ENCODE measurements around the gene FAM216B. TPM values are rescaled to one million over a fixed set of nuclear protein-coding genes. Genes with fewer than 3 reads are reported as not detected.
"Not testable (repeated sequence)": the region's sequence is repeated elsewhere in the genome, so short reads cannot be mapped to it uniquely, and the experiment has no call there.

The FAM216B gene
- total RNA-seq, 1 donor from 2014 or later, result 0.99 TPM

DNA sequence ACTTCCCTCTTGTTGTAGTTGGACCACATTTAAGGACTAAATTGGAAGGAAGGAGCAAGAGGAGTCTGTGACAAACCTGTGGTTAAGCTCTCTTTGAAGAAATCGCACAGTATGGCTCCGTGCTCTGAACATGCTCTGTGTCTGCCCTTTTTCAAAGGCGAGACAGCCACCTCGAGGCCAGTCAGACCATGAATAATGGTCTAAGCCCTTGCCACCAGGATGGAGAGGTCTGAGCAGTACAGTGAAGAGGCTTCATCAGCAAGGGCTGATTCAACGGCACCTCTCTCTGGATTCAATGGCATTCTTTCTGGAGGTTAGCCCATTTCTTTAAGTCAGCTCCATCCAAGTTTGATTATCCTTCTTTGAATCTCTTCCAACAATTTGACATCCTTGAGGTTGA is 30.9 kb downstream of the FAM216B start:
- TF ChIP-seq, protein P1, sequence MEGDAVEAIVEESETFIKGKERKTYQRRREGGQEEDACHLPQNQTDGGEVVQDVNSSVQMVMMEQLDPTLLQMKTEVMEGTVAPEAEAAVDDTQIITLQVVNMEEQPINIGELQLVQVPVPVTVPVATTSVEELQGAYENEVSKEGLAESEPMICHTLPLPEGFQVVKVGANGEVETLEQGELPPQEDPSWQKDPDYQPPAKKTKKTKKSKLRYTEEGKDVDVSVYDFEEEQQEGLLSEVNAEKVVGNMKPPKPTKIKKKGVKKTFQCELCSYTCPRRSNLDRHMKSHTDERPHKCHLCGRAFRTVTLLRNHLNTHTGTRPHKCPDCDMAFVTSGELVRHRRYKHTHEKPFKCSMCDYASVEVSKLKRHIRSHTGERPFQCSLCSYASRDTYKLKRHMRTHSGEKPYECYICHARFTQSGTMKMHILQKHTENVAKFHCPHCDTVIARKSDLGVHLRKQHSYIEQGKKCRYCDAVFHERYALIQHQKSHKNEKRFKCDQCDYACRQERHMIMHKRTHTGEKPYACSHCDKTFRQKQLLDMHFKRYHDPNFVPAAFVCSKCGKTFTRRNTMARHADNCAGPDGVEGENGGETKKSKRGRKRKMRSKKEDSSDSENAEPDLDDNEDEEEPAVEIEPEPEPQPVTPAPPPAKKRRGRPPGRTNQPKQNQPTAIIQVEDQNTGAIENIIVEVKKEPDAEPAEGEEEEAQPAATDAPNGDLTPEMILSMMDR (IDR thresholded peaks at IDR 0.05; ENCODE audit: borderline replicate concordance), result peak; percentile 25
- no peak overlapping the region for H3K4me3 ChIP-seq
- H3K4me1 ChIP-seq, result peaks cover 6% of the 10 kb centered on the region
- H3K27ac ChIP-seq (replicated peaks), result no peak overlapping the region
- H3K9me3 ChIP-seq (replicated peaks), result no peaks in the 10 kb centered on the region
- H3K36me3 ChIP-seq, result no peaks in the 10 kb centered on the region
- H3K27me3 ChIP-seq (ENCODE audit: low read depth), result no peaks in the 10 kb centered on the region
- no peak for DNase-seq
- intact Hi-C loops (cut with micrococcal nuclease), result no loop called here

DNA sequence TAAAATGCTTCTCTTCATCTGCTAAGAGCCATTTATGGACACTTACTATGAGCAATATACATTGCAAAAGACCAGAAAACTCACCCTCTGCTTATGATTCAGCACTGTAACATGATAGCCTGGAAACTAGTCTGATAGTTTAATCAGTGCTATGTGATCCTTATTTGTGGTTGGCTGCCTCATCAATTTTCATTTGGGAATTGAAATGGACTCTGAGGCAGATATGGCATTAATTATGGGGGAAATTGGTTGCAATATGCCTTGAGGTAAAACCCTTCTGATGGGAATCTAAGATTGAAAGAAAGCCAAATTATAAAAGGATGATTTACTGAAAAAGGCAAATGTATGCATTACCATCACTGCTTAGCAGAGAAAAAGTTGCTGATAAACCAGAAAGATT is 33.5 kb downstream of the FAM216B start:
- intact Hi-C loops (cut with micrococcal nuclease), result no loop called here
- TF ChIP-seq, protein P1 (IDR thresholded peaks at IDR 0.05; ENCODE audit: borderline replicate concordance), result no peak
- H3K9me3 ChIP-seq (replicated peaks), result no peaks in the 10 kb centered on the region
- no peak overlapping the region for H3K27ac ChIP-seq (replicated peaks)
- H3K4me3 ChIP-seq, result no peak overlapping the region
- peaks cover 4% of the 10 kb centered on the region for H3K4me1 ChIP-seq
- H3K27me3 ChIP-seq (ENCODE audit: low read depth), result no peaks in the 10 kb centered on the region
- no peaks in the 10 kb centered on the region for H3K36me3 ChIP-seq
- no peak for DNase-seq

DNA sequence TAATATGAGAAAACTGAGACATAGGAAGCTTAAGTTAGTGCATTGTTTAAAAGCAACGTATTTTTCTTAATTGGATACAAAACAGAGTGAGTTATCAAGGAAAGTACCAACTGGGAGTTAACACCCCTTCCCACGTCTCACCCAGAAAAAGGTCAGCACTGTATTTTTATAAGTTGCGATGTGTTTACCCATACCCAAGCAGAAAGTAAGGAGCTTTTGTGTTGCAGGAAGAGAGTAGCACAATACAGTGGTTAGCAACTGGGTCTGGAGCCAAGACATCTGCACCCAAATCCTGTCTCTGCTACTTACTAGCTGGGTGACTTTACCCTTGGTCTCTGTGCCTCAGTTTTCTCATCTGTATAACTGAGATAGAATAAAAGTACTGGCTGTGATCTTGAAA is 34.3 kb downstream of the FAM216B start:
- TF ChIP-seq, protein P1 (IDR thresholded peaks at IDR 0.05; ENCODE audit: borderline replicate concordance), result no peak
- Histone ChIP-seq H3K4me1 (no peaks in the 10 kb centered on the region), H3K27me3 (ENCODE audit: low read depth) (no peaks in the 10 kb centered on the region), H3K4me3 (no peak overlapping the region), H3K27ac (replicated peaks) (no peak overlapping the region), H3K9me3 (replicated peaks) (no peaks in the 10 kb centered on the region), H3K36me3 (no peaks in the 10 kb centered on the region)
- no peak for DNase-seq
- intact Hi-C loops (cut with micrococcal nuclease), result no loop called here

DNA sequence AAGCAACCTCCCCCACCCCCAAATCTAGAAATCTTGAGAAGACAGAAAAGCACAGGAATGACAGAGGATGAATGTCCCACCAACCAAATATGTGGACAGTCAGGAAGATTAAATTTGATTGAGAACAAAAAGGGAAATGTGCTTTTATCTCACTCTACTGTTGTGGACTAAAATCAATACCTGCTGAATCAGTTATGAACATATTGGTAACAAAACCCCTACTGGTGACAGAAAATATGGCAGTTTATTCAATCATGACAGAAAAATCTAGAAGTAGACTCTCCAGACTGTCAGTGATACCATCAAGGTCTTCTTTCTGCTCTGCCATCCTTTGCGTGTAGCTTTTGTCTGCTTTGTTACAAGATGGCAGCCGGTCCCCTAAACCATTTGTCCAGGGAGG is 35.2 kb downstream of the FAM216B start:
- Histone ChIP-seq H3K9me3 (replicated peaks) (no peaks in the 10 kb centered on the region), H3K27me3 (ENCODE audit: low read depth) (no peaks in the 10 kb centered on the region), H3K4me1 (no peaks in the 10 kb centered on the region), H3K36me3 (no peaks in the 10 kb centered on the region), H3K4me3 (no peak overlapping the region), H3K27ac (replicated peaks) (no peak overlapping the region)
- no peak for DNase-seq
- intact Hi-C loops (cut with micrococcal nuclease), result no loop called here
- TF ChIP-seq, protein P1 (IDR thresholded peaks at IDR 0.05; ENCODE audit: borderline replicate concordance), result no peak

DNA sequence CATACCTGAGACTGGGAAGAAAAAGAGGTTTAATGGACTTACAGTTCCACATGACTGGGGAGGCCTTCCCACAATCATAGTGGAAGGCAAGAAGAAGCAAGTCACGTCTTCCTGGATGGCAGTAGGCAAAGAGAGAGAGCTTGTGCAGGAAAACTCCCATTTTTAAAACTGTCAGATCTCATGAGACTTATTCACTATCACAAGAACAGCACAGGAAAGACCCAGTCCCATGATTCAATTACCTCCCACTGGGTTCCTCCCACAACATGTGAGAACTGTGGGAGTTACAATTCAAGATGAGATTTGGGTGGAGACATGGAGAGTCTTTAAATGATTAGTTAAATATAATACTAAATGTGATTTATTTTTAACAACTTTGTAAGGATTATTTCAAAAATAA is 38.3 kb downstream of the FAM216B start:
- H3K36me3 ChIP-seq; intact Hi-C loops (cut with micrococcal nuclease); H3K27ac ChIP-seq (replicated peaks); H3K4me3 ChIP-seq; H3K9me3 ChIP-seq (replicated peaks); H3K4me1 ChIP-seq; DNase-seq; H3K27me3 ChIP-seq (ENCODE audit: low read depth): not testable (repeated sequence)

DNA sequence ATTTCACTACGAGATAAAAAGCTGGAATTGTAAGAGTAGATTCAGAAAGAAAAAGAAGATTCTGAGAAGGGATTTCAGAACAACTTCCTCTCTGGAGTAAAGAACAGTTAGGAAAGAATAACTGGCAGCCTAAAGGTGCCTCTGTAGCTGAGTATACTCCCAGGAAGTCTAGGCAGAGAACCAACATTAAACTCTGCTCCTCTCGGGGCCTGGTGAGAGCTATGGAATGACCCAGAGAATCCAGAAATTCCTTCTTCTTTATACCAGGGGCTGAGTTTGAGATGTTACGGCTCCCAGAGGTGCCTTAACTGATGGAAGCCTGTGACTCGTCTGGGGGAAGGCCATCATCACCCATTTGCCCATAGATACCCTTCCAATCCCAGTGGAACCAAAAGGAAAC is 39.1 kb downstream of the FAM216B start:
- no peak overlapping the region for H3K27ac ChIP-seq (replicated peaks)
- H3K4me1 ChIP-seq, result no peaks in the 10 kb centered on the region
- no peak for DNase-seq
- no peaks in the 10 kb centered on the region for H3K36me3 ChIP-seq
- no peaks in the 10 kb centered on the region for H3K27me3 ChIP-seq (ENCODE audit: low read depth)
- intact Hi-C loops (cut with micrococcal nuclease), result no loop called here
- no peak overlapping the region for H3K4me3 ChIP-seq
- TF ChIP-seq, protein P1 (IDR thresholded peaks at IDR 0.05; ENCODE audit: borderline replicate concordance), result no peak
- H3K9me3 ChIP-seq (replicated peaks), result no peaks in the 10 kb centered on the region

Measured in left ventricle myocardium inferior (tissue), 1 donor.